HG02840 (cell line): Measurements from ENCODE around the gene ZEB2.

Experiments used
- ATAC-seq: cut with Tn5 transposase; IDR thresholded peaks from one replicate; pipeline ENCODE4 v1.9.1; 2021; ENCODE audit warnings: mild to moderate bottlenecking, moderate library complexity, moderate number of reproducible peaks; ENCODE audit not compliant: unreplicated experiment, low FRiP score

ZEB2 gene

DNA sequence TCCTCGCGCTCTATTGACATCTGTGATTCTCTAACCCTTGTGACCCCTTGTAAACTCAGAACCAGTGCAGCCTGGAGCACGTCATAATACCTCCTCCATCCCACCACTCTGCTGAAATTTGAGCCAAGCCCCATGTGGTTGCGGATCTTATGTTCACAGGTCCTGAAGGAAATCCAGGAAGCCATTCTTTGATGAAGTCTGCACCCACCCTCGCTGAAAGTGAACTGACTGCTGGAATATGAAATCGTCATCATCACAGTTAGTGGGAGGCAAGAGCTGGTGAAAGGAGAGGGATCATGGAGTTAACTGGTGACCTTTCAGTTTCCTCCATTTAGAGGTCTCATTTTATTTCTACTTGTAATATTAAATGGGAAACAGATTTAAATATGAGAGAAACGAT is 21.6 kb downstream of the ZEB2 start:
- ATAC-seq: no peak

DNA sequence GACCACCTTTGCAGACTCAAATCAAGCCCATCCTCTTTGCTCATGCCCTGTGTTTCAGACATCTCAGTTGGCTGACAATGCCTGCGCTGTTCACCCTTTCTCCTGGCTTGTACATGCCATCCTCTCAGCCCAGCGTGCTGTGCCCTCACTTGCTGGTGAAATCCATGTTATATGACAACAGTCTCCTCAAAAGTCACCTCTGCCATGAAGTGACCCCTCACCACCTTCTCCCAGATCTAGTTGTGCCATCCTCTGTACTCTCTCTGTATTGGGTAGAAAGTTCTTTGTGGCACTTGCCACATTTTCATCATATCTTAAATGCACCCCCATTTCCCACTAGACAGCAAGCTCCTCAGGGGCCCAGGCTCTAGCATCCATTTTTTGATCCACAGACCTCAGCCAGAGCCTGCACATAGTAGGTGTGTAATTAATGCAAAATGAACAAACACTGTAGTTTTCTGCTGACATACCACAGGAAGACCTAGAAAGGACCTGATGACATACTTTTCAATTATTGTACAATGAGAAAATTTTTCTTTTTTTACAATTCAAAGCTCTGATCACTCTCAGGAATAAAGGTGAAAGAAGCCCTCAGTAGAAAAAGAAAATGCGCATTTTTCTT is 22.8 kb downstream of the ZEB2 start:
- no peak for ATAC-seq

DNA sequence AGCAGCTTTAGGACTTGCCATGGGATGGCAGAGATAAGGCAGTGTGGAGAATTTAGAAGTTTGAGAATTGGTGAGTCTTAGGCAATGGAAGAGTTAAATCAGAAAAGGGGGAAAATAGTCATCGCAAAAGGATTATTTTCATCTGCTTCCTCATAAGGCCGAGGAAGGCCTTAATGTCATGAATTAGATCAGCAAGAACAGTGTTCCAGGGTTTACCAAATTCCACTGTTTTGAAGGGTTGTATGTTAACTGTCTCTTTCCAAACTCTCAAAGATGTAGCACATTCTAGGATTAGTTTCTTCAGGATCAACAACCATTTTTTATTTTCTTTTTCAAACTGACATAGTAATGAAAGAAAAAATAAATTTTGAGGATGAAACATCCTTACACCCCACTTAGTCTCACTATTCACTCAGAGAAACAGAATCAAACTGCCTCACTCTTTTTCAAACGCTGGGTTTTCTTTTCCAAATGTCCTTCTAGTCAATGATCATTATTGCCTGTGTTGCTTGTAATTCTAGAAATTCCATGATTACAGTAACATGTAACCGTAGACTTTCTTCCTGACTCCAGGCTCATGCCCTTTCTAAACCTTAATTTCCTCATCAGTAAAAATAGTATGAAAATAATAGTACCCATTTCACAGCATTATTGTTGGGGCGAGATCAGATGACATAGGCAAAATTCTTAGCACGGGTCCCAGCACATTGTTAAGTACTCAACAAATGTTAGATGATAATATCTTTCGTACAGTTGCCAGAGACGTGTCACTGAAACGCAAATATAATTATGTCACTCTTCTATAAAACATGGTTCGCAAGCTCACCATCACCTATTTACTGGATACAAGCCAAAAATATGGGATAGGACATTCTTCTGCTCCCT is 23.6 kb downstream of the ZEB2 start:
- no peak for ATAC-seq

DNA sequence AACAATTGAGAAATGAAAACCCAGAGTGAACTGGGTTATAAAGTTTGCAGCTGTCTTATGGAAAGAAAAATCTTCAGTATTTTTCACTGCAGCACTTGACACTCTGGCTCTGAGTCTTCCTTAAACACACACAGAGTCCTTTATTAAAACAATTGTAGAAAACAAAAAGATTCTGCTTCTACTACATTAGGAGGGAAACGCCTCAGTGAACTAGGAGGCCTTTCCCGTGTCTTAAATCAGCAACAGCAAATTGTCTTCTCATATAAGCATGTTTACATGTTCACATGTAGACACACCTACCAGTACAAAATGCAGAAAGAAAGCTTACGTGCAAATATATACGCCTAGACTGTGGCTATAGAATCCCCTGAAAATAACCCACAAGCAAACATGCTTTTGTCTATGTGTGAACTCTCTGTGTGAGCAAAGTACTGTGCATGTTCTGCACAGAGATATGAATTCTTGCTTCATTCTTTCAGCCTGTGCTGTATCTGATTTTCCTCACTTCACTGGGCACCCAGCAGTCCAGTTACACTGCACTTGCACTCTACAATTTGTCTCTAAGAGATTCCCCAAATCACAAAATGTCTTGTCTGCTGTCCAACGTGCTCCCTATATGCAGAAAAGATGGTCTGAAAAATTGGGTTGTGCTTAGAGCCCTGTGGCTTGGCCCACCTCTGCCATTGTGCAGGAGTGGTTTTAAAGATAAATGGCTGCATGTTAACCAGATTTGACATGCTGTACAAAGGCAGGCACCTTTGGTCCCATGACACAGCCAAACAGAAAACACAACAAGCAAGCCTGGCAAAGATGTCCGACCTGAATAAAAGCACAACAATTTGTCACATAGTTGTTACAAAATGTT is 24.5 kb downstream of the ZEB2 start:
- no peak for ATAC-seq

DNA sequence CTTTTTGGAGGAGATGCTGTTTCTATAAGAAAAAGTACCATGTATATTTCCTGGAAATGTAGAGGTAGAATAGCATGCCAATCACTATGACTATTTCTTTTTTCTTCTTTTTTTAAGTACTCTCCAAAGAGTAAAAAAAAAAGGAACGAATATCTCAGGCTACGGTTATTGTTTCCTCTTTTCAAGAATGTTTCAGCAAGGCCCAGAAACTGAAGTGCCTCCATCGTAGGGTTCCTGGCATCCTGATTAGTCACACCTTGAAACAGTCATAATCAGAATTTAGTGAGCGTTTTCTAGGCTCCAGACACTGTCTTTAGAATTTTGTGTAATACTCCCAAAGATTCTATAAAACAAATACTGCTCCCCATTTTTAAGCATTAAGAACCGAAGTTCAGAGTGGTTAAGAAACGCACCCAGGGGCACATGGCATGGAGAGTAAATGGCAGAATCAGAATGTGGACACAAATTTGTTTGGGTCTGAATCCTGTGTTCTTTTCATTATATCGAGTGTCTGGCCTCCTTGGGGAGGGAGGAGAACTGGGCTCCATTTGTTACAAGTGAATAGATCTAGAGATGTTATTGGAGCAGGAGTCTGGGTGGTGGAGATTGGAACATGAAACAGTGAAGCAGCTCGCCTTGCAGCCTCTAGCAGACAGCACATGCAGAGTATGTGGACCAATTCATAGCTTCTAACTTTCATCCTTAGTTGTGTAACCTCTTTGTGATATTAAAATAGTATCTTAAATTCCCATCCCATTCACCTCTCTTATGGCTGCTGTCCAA is 26.7 kb downstream of the ZEB2 start:
- ATAC-seq: no peak

DNA sequence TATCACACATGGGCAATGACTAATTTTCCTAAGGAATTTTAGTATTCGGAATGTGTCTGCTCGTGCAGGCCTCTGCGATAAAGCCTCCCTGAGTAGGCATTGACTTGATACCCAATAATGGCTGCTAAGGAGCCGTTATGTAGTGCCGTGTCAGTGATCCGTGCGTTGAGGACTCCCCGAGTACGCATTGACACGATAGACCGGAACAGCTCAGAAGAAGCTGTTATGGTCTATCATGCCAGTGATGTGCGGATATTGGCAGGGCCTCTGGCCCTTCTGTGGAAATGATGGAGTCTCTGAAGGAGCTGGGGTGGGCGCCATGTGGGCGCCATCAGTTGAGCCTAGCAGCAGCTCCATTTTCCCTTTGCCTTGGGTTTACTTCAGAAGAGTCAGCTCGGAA is 29.1 kb downstream of the ZEB2 start:
- no peak for ATAC-seq

DNA sequence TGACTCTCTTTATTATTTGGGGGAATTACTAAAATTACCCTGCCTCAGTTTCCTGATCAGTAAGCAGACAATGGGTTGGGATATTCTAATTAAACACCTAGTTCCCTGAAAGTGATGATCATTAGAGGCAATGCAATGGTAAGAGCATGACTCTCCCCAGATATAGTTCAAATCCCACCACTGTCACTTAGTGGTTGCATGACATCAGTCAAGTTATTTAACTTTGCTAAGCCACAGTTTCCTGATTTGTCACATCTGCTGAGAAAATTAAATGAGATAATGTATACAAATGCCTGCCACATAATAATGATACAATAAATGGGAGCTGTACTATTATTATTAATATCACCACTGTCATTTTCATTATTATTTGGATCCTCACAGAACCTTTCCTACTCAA is 29.9 kb downstream of the ZEB2 start:
- no peak for ATAC-seq

DNA sequence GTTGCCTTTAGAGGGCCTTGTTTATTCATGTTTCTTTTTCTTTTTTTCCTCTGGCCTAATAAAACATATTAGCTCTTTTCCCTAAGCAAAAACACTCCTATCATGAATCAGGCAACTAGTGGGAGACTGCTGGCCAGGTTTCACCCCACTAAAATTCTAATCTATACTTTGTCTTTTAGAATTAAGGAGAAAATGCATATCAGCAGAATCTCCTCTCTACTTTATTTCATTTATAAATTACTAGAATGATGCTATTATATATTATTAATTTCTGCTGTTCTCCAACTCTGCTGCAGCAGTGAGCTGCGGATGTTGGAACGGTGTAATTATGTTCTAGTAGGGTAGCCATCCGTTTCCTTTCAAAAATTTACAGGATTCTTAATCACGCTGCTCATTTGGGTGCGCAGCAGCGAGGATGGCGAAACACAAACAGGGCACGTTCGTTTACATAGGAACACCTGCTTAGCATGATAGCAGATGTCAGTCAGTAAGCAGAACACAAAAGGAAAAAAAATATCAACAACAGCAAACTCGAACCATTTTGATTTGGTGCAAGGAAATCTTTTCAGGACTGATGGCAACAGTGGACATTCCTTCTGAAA is 30.5 kb downstream of the ZEB2 start:
- no peak for ATAC-seq

DNA sequence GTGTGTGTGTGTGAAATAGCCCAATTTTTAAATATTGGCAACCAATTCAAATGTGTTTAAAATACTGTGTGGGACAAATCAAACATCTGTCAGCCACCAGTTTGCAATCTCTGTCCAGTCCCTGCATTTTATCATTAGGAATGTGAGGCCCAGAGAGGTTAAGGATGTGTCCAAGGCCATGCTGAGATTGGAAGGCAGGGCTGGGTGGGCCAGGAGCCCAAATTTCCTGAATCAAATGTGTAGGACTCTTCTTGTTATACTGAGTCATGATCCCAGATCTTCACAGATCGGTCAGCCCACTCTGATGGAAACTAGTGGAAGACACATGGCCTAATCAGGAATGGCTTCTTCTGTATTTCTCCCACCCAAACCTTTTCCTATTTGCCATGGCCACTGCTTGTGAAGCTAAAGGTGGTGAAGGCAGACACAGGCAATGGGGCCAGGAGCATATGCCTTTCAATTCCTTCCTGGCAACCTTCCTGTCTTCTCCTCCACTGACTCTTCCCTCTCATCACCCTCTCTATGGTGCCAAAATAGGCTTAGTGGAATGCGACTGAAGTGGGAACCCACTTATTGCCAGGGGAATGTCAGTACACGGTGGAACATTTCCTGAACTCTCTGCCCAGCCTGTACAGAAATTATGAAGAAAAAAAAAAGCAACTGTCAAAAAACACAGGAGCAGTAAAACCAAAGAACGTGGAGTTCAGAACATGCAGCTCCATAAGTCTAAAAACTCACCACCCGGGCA is 35.5 kb downstream of the ZEB2 start:
- ATAC-seq: no peak

DNA sequence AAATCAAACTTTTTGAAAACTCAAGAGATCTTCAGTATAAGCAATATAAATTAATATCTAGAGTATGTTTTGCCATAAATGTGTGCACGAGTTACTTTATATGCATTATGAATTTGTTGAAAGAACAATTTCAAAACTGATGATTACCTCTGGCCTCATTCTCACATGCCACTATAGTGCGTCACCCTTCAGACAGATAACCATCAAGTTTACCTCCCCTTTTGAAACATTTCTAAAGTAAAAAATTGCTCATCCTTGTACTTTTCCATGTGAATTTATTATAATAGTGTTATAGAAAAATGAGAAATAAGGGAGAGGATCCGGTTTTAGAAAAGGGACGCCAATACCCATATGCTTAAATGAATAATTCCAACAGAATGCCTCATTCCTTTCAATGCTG is 38.3 kb downstream of the ZEB2 start:
- no peak for ATAC-seq

DNA sequence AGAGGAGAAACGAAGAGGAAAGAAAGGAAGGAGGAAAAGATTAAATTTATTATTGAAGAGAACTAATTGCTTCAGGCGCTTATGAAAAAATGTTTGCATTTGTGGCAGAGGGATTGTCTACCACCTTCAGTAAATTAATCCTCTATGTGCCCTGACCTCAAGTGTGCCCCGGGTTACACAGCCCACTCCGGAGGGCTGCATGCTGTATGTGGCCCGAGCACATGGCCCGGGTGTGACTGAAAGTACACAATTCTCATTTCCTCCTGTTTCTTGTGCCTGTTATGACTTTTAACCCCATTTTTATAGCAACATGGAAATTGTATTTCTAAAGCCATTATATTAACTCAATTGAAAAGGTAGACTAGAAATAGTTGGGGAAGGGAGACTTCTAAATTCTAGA is 38.8 kb downstream of the ZEB2 start:
- ATAC-seq: no peak

DNA sequence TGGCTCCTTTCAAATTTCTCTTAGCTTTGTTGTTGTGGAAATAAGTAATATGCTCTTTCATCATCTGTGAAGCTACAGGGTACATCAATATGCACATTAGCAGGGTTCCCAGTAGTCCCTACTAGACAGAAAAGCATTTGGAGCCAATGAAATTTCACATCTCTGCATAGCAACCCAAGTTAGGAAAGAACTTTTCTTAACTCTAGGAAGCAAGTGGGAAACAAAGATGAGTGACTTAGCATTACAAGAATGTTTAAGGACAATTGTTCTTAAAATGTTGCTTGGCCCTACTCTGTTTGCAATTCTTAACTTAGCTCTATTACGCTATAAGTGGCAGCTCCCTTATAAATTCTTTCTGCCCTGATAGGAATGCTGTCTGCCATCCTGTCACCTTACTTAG is 39.6 kb downstream of the ZEB2 start:
- ATAC-seq: no peak

DNA sequence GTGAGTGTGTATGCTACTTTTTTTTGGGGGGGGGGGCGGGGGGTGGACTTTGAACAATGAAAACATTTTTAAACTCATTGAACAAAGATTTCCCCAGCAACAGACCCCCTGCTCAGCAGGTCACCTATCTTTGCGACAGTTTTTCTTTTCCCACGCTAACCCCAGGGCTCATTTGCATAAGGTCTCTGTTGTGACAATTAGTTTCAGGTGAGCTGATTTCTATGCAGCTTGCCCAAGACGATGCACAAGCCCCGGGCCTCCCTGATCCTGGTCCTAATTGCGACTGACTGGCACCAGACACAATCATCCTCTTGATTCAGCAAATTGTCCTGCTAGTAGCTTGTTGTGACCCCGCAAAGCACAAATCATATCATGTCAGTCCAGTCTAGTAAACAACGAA is 40.3 kb downstream of the ZEB2 start:
- ATAC-seq: no peak

DNA sequence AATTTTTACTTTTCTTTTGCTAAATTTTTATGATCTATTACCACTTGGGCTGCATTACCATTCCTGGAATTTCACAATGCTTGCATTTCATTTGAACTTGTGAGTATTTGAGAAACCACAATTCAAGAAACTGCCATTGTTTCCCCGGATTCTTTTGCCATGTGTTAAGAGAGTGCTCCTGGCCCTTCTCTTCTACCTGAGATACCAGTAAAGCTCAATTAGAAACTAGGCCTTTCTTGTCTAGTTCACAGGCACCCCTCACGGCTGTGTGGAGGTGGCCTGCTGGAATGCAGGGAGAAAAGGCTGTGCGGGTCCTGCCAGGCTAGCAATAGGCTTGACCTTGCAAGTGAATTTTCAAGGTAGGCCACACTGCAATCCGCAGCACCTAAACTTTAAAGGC is 40.8 kb downstream of the ZEB2 start:
- no peak for ATAC-seq

DNA sequence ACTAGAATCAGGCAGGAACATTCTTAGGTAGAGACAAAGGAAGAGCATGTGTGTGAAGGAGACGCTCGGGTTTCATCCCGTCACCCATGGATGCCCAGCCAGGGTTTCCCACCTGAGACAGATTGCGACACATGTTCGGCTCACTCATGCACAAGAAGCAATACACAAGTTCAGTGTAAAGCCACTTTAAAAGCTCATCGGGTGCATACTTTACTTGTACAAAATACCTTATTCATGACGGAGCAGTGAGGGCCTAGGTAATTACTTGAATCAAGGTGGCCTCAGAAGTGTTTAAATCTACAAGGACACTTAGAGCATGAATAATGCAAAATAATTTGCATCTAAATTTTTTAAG is 42.0 kb downstream of the ZEB2 start:
- ATAC-seq: no peak

DNA sequence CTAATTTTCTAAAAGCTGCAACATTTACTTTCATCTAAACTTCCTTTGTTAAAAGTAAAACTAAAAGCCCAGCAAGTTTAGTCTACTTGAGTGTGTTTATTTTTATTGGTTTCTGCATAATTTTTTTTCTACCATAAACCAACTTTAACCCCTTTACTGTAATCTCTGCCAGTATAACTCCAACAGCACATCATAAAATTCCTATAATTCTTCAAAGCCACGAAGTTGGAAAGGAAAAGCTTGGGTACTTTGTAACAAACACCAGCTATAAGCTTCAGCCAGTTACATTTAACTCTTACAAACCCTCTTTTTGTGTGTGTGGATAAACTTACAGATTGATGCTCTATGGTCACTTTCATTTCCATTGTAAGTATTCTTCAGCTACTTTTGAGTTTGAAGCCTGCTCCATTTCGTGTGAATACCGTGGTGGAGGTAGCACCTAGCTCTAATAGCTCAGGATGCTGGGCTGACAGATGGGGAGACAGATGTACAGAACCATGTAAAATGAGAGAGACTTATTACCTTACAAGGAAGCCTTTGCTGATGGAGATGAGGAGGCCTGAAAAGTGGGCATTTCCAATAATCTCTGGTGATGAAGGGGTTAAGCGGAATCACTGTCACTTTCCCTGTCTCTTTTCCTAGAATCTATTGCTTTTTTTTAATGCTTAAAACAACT is 42.5 kb downstream of the ZEB2 start:
- no peak for ATAC-seq

DNA sequence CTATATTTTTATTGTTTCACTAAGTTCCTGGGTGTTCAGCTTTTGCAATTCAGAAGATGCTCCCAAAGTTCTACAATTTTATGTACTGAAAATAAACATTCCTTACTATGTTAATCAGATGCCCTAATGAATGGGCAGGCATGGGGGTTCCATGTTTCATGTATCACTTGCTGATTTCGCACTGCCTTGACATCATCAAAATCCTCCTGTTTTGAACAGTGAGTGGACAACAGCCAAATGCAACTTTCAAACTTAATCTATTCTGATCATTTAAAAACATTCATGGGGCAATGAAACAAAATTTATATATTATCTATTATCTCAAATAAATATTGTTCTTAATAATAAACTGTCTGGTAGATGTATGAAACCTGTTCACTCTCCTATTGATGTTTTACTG is 43.2 kb downstream of the ZEB2 start:
- no peak for ATAC-seq

DNA sequence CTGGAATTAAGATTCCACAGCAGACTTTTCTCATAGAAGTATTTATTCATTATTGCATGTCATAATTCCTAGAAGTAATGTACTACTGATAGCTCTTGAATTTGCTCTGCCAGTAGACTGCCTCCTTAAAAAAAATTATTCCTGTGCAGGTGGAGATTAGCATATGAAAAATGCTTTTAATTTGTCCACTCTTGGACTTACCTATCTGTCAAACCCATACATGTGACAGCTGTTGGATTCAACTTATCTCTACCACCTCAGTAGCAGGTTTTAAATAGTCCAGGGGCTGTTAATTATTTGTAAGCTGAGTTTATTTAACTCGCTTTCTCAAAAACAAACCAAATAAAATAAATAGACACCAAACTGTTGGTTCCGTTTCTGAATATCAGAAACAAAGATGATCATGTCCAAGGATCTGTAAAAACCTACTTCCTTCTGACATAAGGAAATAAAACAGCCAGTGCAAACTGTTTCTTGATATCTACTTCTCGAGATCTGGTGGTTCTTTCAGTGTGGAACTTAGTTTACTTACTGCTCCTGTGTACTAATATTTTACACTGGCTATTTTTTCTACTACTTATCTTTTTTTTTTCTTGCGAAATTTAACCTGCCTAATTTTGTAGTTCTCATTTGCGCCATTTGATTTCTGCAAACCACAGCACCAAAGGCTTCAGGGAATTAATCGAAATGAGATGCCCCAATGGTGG is 44.2 kb downstream of the ZEB2 start:
- ATAC-seq: no peak
